GM13976 (cell line): ENCODE measurements around the gene BCL11A.

Experiments used
- DNase-seq: peaks from one replicate; pipeline ENCODE4 v3.0.0; 2012; ENCODE audit warnings: low spot score
- in situ Hi-C: fragments of 300-500 bp; cut with MboI; formaldehyde crosslinking; loops from one replicate; pipeline ENCODE4 v1.12.0; 2022; ENCODE audit warnings: low sequenced_read_pairs, mixed read lengths, inconsistent platforms; ENCODE audit not compliant: unreplicated experiment
- TF ChIP-seq, protein P1 (sequence below): IDR thresholded peaks from 2 replicates; pipeline ENCODE4 v1.5.1; 2012; ENCODE audit warnings: borderline replicate concordance, mild to moderate bottlenecking; ENCODE audit not compliant: insufficient read depth; ENCODE audit errors: extremely low read depth, missing control alignments, control extremely low read depth

Gene BCL11A

DNA sequence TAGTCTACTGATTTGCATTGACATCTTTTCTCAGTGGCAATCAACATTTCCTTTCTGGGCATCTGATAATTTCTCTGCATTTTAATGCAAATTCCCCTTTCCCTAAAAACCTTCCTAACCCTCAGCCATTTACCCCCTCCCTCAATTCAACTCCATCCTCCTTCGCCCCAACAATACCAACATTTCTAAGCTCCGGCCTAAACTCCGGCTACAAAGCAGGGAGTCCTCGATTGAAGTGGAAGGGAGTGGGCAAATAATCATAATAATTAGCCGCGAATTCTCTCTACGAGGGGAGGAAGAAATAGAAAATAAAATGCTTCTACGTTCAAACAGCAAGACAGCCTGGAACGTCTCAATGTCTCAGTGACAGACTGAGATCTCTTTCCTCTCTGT lies 4.6 kb downstream of the BCL11A start:
- in situ Hi-C loops, result no loop called here
- DNase-seq, result no peak
- TF ChIP-seq, protein P1, sequence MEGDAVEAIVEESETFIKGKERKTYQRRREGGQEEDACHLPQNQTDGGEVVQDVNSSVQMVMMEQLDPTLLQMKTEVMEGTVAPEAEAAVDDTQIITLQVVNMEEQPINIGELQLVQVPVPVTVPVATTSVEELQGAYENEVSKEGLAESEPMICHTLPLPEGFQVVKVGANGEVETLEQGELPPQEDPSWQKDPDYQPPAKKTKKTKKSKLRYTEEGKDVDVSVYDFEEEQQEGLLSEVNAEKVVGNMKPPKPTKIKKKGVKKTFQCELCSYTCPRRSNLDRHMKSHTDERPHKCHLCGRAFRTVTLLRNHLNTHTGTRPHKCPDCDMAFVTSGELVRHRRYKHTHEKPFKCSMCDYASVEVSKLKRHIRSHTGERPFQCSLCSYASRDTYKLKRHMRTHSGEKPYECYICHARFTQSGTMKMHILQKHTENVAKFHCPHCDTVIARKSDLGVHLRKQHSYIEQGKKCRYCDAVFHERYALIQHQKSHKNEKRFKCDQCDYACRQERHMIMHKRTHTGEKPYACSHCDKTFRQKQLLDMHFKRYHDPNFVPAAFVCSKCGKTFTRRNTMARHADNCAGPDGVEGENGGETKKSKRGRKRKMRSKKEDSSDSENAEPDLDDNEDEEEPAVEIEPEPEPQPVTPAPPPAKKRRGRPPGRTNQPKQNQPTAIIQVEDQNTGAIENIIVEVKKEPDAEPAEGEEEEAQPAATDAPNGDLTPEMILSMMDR, result no peak

DNA sequence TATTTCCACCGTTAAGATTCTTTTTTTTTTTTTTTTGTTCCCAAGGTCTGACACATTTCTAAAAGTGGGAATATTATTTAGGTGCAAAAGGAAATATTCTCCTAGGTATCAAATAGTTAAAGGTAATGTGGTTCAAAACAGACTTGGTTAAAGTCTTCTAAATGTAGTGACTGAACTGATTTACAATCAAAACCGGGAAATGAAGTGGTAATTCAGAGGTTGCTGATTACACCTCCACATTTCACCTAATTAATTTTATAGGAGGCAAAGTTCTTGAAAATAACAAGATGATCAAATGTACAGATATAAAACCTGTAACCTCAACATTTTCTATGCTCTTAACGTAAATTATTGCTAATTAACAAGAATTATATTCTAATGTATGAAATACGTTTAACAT lies 5.1 kb downstream of the BCL11A start:
- DNase-seq, result no peak
- in situ Hi-C loops, result no loop called here
- TF ChIP-seq, protein P1, result no peak

DNA sequence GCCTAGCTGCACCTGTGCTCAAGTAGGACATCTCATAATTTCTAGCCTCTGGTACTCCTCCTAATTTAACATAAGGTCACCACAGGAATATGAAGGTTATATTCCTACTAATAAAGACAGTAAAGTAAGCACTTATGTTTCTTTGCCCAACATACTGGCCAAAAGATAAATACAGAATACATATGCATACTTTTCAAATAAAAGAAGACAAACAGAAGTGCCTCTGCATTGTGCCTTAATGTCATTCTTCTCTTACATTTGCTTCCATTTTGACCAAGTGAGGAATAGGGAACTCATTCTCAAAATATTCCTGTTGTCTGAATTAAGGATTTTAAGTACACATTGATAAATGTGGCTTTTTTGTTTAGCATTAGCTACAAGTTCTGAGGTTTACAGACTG lies 5.6 kb downstream of the BCL11A start:
- in situ Hi-C loops, result no loop called here
- TF ChIP-seq, protein P1, result no peak
- DNase-seq, result no peak

DNA sequence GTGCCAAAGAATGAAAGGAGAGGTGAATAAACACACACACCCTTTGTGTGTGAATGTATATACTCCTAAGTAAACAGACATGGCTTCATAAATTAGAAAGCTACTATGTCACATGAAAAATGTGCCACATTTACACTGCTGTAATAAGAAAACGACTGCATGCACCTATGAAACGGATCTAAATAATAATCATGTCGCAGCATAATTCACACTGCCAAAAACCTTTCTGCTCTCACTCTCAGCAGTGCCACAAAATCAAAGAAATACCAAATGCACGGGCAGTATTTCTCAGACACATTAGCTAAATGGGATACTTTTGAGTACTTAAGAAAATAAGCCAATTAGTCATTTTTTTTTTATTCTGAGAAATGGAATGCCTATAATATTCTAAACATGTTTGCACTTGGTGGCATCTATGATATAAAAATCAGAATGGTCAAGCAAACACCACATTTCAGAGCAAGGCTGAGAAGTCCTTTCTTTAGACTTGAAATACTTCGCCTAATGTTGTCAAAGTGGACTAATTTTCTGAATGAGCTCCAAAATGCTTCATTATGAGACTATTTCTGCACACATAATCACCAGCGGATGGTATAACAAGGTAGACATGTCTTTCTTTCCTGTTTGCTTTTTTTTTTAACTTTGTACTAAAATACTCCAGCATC lies 6.6 kb downstream of the BCL11A start:
- in situ Hi-C loops, result no loop called here

DNA sequence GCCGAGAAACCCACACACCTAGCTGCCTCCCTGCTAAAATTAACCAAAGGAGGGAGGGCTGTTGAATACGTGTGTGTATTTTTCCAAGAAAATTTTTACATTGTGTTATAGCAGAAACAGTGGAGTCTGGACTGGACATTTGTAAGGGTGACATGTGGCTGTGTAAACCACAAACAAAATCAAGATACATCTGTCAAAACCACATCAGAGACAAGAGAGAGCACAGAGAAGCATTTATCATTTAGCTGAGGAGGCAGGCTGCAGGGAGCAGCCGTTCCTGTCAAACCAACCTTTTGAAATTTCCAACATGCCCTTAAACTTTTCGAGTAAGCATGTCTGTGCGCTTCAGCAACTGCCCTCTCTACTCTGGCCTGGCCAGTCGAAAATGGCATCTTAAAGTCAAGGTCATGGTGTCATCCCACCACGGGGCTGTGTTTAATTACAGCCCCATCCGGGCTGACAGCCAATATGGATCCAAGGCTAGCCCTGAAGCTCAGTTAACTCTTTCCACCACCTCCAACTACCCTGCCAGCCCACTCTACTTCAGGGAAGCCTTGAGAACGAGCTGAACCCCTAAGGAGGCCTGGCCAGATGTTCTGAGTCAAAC lies 8.4 kb downstream of the BCL11A start:
- TF ChIP-seq, protein P1, result no peak
- in situ Hi-C loops, result no loop called here
- no peak for DNase-seq

More for the DNA sequence above, 6.6 kb downstream of the BCL11A start:
- DNase-seq, result no peak
- TF ChIP-seq, protein P1, result no peak

DNA sequence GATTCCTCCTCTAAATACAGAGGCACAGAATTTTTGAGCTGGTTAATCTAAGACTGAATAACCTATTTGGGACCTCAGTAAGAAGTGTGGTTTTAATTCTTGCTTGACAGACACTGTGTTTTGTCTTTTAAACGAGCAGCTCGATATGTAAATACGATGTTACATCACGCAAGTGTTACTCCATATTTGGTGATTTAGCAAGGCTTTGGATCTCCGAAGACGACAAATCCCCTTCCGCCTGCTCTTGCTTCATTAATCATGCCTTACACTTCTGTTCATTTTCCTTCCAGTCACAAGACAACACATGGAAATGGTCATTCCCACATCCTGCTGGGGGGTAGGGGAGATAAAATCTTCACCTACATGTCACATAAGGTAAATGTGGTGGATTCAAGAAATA lies 9.4 kb downstream of the BCL11A start:
- in situ Hi-C loops, result no loop called here
- TF ChIP-seq, protein P1, result no peak
- DNase-seq, result no peak
